ENCODE results near the gene PDE11A.
"Not testable (repeated sequence)": the region's sequence is repeated elsewhere in the genome, so short reads cannot be mapped to it uniquely, and the experiment has no call there.

PDE11A gene

GRCh38 chr2:178074123-178075005, 1.8 kb upstream of the PDE11A start:
- DNase-seq, result no peak

GRCh38 chr2:178072000-178072382, 586 bp downstream of the PDE11A start:
- DNase-seq, result no peak

GRCh38 chr2:178070824-178071223, 1.8 kb downstream of the PDE11A start:
- no peak for DNase-seq

- DNase-seq, result no peak
These were observed 3.0 kb downstream of the PDE11A start for GRCh38 chr2:178069551-178069950.

- DNase-seq, result no peak
These were observed 3.6 kb downstream of the PDE11A start for GRCh38 chr2:178068823-178069454.

- no peak for DNase-seq
These were observed 5.5 kb downstream of the PDE11A start for GRCh38 chr2:178066890-178067669.

- no peak for DNase-seq
These were observed 6.3 kb downstream of the PDE11A start for GRCh38 chr2:178066324-178066723.

GRCh38 chr2:178059681-178060080, 12.9 kb downstream of the PDE11A start:
- no peak for DNase-seq

GRCh38 chr2:178059111-178059510, 13.5 kb downstream of the PDE11A start:
- DNase-seq, result no peak

GRCh38 chr2:178057179-178057680, 15.3 kb downstream of the PDE11A start:
- DNase-seq, result no peak

GRCh38 chr2:178056345-178056744, 16.2 kb downstream of the PDE11A start:
- DNase-seq, result no peak

GRCh38 chr2:178051257-178051656, 21.3 kb downstream of the PDE11A start:
- not testable (repeated sequence) for DNase-seq

GRCh38 chr2:178047391-178047790, 25.2 kb downstream of the PDE11A start:
- no peak for DNase-seq

- no peak for DNase-seq
These were observed 27.7 kb downstream of the PDE11A start for GRCh38 chr2:178044836-178045235.

GRCh38 chr2:178043266-178043665, 29.3 kb downstream of the PDE11A start:
- no peak for DNase-seq

GRCh38 chr2:178033583-178033982, 39.0 kb downstream of the PDE11A start:
- DNase-seq, result not testable (repeated sequence)

GRCh38 chr2:178029342-178029741, 43.2 kb downstream of the PDE11A start:
- no peak for DNase-seq

GRCh38 chr2:178025551-178026185, 46.9 kb downstream of the PDE11A start:
- DNase-seq, result no peak

GRCh38 chr2:178018141-178018540, 54.4 kb downstream of the PDE11A start:
- no peak for DNase-seq

- DNase-seq, result no peak
These were observed 56.0 kb downstream of the PDE11A start for GRCh38 chr2:178016612-178017011.

GRCh38 chr2:178012639-178013038, 59.9 kb downstream of the PDE11A start:
- DNase-seq, result no peak

- DNase-seq, result no peak
These were observed 62.8 kb downstream of the PDE11A start for GRCh38 chr2:178009813-178010212.
